Mammary epithelial cell (primary cell): ENCODE data around the gene ABHD10.

Experiments used
- EZH2 ChIP-seq: IDR thresholded peaks from 2 replicates; pipeline ENCODE4 v1.6.1; 2012; ENCODE audit warnings: low read length, inconsistent platforms, borderline replicate concordance
- TF ChIP-seq, protein P1 (sequence below), 2 donors: IDR thresholded peaks in 1 of 2; conservative IDR thresholded peaks in 1 of 2; 2 replicates each; pipeline ENCODE4 v1.5.1; 2011 to 2012; ENCODE audit warnings: inconsistent platforms in 2 of 2, low read length in 2 of 2, mild to moderate bottlenecking in 2 of 2, control low read depth in 1 of 2, low read depth in 1 of 2; ENCODE audit not compliant: insufficient read depth in 1 of 2; ENCODE audit errors: extremely low read depth in 1 of 2

DNA sequence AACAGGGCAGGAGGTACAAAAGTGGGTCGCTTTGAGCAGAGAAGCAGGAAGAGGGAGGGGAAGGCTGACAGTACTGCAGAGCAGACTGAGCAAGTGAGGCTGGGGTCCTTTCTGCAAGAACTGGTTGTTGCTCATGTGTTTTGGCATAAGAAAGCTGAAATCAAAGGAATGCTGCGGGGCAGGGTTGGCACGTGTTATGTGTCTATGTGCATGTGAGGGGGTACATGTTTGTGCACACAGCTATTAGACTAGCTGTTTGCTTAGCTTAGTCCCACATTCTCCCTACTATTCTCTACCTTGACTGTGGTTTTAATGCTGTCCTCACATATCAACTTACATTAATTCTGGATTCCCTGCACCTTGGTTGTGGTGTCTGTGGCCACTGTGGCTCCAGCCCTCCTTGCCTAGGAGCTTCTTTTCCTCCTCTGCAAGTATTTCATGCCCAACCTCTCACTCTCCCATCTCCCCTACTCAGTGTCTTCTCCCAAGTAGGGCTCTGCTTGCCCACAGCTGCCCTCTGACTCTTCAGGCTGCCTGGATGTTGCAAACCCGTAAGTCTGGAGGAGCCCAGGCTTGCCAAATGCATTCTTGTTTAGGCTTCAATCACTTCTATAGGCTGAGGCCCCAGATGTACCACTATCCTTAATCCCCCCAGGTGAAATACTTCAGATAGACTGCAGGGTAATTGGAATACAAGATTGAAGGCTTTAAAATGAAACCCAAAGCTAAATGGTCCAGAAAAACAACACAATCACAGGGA is 24.7 kb downstream of the ABHD10 start:
- TF ChIP-seq, protein P1, sequence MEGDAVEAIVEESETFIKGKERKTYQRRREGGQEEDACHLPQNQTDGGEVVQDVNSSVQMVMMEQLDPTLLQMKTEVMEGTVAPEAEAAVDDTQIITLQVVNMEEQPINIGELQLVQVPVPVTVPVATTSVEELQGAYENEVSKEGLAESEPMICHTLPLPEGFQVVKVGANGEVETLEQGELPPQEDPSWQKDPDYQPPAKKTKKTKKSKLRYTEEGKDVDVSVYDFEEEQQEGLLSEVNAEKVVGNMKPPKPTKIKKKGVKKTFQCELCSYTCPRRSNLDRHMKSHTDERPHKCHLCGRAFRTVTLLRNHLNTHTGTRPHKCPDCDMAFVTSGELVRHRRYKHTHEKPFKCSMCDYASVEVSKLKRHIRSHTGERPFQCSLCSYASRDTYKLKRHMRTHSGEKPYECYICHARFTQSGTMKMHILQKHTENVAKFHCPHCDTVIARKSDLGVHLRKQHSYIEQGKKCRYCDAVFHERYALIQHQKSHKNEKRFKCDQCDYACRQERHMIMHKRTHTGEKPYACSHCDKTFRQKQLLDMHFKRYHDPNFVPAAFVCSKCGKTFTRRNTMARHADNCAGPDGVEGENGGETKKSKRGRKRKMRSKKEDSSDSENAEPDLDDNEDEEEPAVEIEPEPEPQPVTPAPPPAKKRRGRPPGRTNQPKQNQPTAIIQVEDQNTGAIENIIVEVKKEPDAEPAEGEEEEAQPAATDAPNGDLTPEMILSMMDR (conservative IDR thresholded peaks at IDR 0.05 in 1 of 2, IDR thresholded peaks at IDR 0.05 in 1 of 2; ENCODE audit: extremely low read depth in 1 of 2, insufficient read depth in 1 of 2, low read depth in 1 of 2, low read length in 2 of 2): no peak
- no peak for TF ChIP-seq EZH2
